Right lobe of liver (tissue), 6 donors: Measurements from ENCODE around the gene TST. TPM values are rescaled to one million over a fixed set of nuclear protein-coding genes. Genes with fewer than 3 reads are reported as not detected.

Experiments
- ATAC-seq, 4 donors: fragments of 200-7000 bp; cut with Tn5 transposase; one replicate each; pipeline ENCODE4 v1.9.1; 2020; ENCODE audit warnings: mild to moderate bottlenecking in 4 of 4, moderate library complexity in 4 of 4
- DNase-seq, 3 donors: peaks; one replicate each; pipeline ENCODE4 v3.0.0-alpha.2; 2020
- H3K27ac ChIP-seq, 3 donors: fragments of 200-600 bp; one replicate each; pipeline ENCODE4 v1.8.0; 2022
- H3K27me3 ChIP-seq, 2 donors: fragments of 200-600 bp; one replicate each; pipeline ENCODE4 v1.8.0; 2022
- H3K36me3 ChIP-seq, 4 donors: fragments of 200-600 bp; sonication (generic) in 1 of 4; one replicate each; pipeline versions ENCODE4 v1.5.1 to v1.8.0; 2017 to 2022; ENCODE audit warnings: control low read depth in 1 of 4
- H3K4me1 ChIP-seq, 4 donors: fragments of 200-600 bp; sonication (generic) in 1 of 4; one replicate each; pipeline versions ENCODE4 v1.5.1 to v1.8.0; 2017 to 2022; ENCODE audit warnings: control low read depth in 1 of 4
- H3K4me3 ChIP-seq, 3 donors: fragments of 200-600 bp; one replicate each; pipeline ENCODE4 v1.8.0; 2022
- H3K9me3 ChIP-seq, 4 donors: fragments of 200-600 bp; sonication (generic) in 1 of 4; one replicate each; pipeline versions ENCODE4 v1.5.1 to v1.8.0; 2017 to 2022; ENCODE audit warnings: control low read depth in 1 of 4
- CTCF ChIP-seq, 4 donors: fragments of 200-600 bp in 3 of 4; fragments of 450-650 bp in 1 of 4; IDR thresholded peaks; one replicate each; pipeline versions ENCODE4 v1.5.1 to v1.8.0; 2016 to 2022; ENCODE audit warnings: antibody characterized with exemption in 4 of 4, mild to moderate bottlenecking in 2 of 4
- POLR2A ChIP-seq: fragments of 450-650 bp; IDR thresholded peaks from one replicate; pipeline ENCODE4 v1.6.1; 2017; ENCODE audit warnings: antibody characterized with exemption, mild to moderate bottlenecking
- WGBS: methylation state at CpG from one replicate; pipeline ENCODE4 v1.1.6; 2018; ENCODE audit warnings: low coverage, low lambda C conversion rate; ENCODE audit not compliant: insufficient coverage; ENCODE audit errors: missing lambda C conversion rate; 5-methylcytosine and 5-hydroxymethylcytosine counted together
- intact Hi-C, 2 donors: fragments of 100-400 bp; cut with DNase I; formaldehyde crosslinking; loops; one replicate each; pipeline versions ENCODE4 v1.11.2 to v1.14.1; 2022
- total RNA-seq, 6 experiments: library from RNA; depleted of rRNA in 2 of 6; stranded (reverse); fragments of >200 nt in 2 of 6; fragmentation: NEBNext Ultra II Directional in 3 of 6; extraction: Animal tissue kit (Norgen Biotek cat#: 25700) in 3 of 6; gene quantifications; one replicate each; pipeline versions ENCODE4 v1.1.0 to v1.2.4, GENCODE V29; 2016 to 2023
- donor health status: DM: no; HTN: yes; CAD: no.
- donor health status: DM: no; HTN: no; CAD: no.
- donor health status: DM: no; HTN: no; CAD: no.
- donor health status: DM: no; HTN: yes; CAD: no.
- donor health status: DM: no; HTN: yes; CAD: no.

Gene TST
- total RNA-seq, 6 experiments from 2014 or later = 223 to 355 (median 321) TPM

- intact Hi-C loops = no loop called here
- no peaks in the 10 kb centered on the region for H3K9me3 ChIP-seq
- WGBS = 94% methylated on average over 9 of the region's 28 CpGs
Observed at GRCh38 chr22:37058917-37059701, 39.9 kb upstream of the TST start.

GRCh38 chr22:37057796-37058510, 38.7 kb upstream of the TST start:
- TF ChIP-seq CTCF (IDR thresholded peaks at IDR 0.05) (no peak), POLR2A (no peak)
- 40% methylated on average over 2 of the region's 12 CpGs for WGBS
- DNase-seq (no peak), ATAC-seq (no peak)
- Histone ChIP-seq H3K4me1 (no peaks in the 10 kb centered on the region), H3K9me3 (no peaks in the 10 kb centered on the region), H3K27ac (no peak overlapping the region), H3K4me3 (no peak overlapping the region), H3K36me3 (no peaks in the 10 kb centered on the region), H3K27me3 (no peaks in the 10 kb centered on the region)
- intact Hi-C loops = no loop called here

More at GRCh38 chr22:37058917-37059701, 39.9 kb upstream of the TST start:
- no peak for DNase-seq
- no peak for ATAC-seq
- Histone ChIP-seq H3K4me1 (no peaks in the 10 kb centered on the region), H3K4me3 (no peak overlapping the region), H3K27me3 (no peaks in the 10 kb centered on the region), H3K27ac (no peak overlapping the region), H3K36me3 (no peaks in the 10 kb centered on the region)
- TF ChIP-seq POLR2A = no peak
- no peak for TF ChIP-seq CTCF (IDR thresholded peaks at IDR 0.05)

- Histone ChIP-seq H3K4me3 (no peak overlapping the region), H3K4me1 (no peaks in the 10 kb centered on the region), H3K27me3 (no peaks in the 10 kb centered on the region), H3K36me3 (no peaks in the 10 kb centered on the region), H3K9me3 (no peaks in the 10 kb centered on the region), H3K27ac (no peak overlapping the region)
- DNase-seq = peak in 1 of 3 donors; percentile 41
- no peak for TF ChIP-seq CTCF (IDR thresholded peaks at IDR 0.05)
- no peak for TF ChIP-seq POLR2A
- intact Hi-C loops = no loop called here
- ATAC-seq = no peak
- WGBS = no CpG with 5 or more reads among the region's 9 CpGs
Observed at GRCh38 chr22:37057226-37057625, 38.0 kb upstream of the TST start.

GRCh38 chr22:37056246-37056645, 37.0 kb upstream of the TST start:
- Histone ChIP-seq H3K9me3 (no peaks in the 10 kb centered on the region), H3K4me3 (no peak overlapping the region), H3K4me1 (peaks cover 0 to 8% (median 0%) of the 10 kb centered on the region in 4 donors), H3K27me3 (no peaks in the 10 kb centered on the region), H3K27ac (no peak overlapping the region), H3K36me3 (no peaks in the 10 kb centered on the region)
- ATAC-seq = no peak
- TF ChIP-seq CTCF (IDR thresholded peaks at IDR 0.05) (no peak), POLR2A (no peak)
- intact Hi-C loops = no loop called here
- peak in 1 of 3 donors; percentile 44 for DNase-seq
- 86% methylated on average over 7 of the region's 13 CpGs for WGBS
